C4-2B (cell line): ENCODE data around the gene ZCCHC3.

Source experiments
- CTCF ChIP-seq: fragments of 450-650 bp; conservative IDR thresholded peaks from 2 replicates; pipeline ENCODE4 v1.5.1; 2017; ENCODE audit warnings: mild to moderate bottlenecking
- ZFX ChIP-seq: fragments of 450-650 bp; IDR thresholded peaks from 2 replicates; pipeline ENCODE4 v1.6.1; 2017

- TF ChIP-seq CTCF = no peak
- no peak for TF ChIP-seq ZFX
Observed at GRCh38 chr20:327186-328026, 30.0 kb downstream of the ZCCHC3 start.
